Gastroesophageal sphincter (tissue), 3 donors: ENCODE measurements around the gene COL19A1.

ENCODE experiments used
- CTCF ChIP-seq, 4 experiments: fragments of 200-600 bp in 2 of 4; fragments of 450-650 bp in 2 of 4; sonication (generic) in 1 of 4; IDR thresholded peaks; one replicate each; pipeline ENCODE4 v1.5.1; 2017 to 2019; ENCODE audit warnings: antibody characterized with exemption in 4 of 4, mild to moderate bottlenecking in 2 of 4, moderate library complexity in 2 of 4
- EP300 ChIP-seq: sonication (generic); formaldehyde crosslinking; IDR thresholded peaks from one replicate; pipeline ENCODE4 v1.6.1; 2017; ENCODE audit warnings: antibody characterized with exemption, mild to moderate bottlenecking
- POLR2A ChIP-seq, 2 donors: fragments of 450-650 bp; IDR thresholded peaks; one replicate each; pipeline ENCODE4 v1.6.1; 2017; ENCODE audit warnings: antibody characterized with exemption in 2 of 2, mild to moderate bottlenecking in 2 of 2, moderate library complexity in 1 of 2
- POLR2AphosphoS5 ChIP-seq: sonication (generic); formaldehyde crosslinking; IDR thresholded peaks from one replicate; pipeline ENCODE4 v1.6.1; 2017; ENCODE audit warnings: antibody characterized with exemption

DNA sequence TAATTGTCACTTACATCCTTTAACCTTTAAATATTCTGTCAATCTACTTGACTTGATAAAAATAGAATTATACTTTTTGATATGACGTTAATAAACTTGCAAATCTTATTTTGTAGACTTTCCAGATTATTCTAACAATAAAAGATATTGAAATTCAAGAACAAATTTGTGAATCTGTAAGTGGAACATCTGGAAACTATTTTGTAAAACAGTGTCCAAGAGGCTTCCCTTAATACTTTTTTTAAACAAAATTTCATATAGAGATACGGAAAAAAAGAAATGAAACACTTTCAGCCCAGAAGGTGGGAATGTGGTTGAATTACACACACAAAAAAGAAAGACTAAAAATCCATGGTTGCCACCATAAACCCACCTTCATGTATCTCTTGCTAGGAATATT, 174.4 kb downstream of the COL19A1 start:
- TF ChIP-seq EP300 (no peak), CTCF (IDR thresholded peaks at IDR 0.05) (no peak), POLR2A (IDR thresholded peaks at IDR 0.05) (no peak), POLR2AphosphoS5 (no peak)
